ENCODE measurements around the gene ACOT6. TPM values are rescaled to one million over a fixed set of nuclear protein-coding genes. Genes with fewer than 3 reads are reported as not detected.
"Not testable (repeated sequence)": the region's sequence is repeated elsewhere in the genome, so short reads cannot be mapped to it uniquely, and the experiment has no call there.

ACOT6 gene
- total RNA-seq, 4 donors from 2014 or later: not detected

DNA sequence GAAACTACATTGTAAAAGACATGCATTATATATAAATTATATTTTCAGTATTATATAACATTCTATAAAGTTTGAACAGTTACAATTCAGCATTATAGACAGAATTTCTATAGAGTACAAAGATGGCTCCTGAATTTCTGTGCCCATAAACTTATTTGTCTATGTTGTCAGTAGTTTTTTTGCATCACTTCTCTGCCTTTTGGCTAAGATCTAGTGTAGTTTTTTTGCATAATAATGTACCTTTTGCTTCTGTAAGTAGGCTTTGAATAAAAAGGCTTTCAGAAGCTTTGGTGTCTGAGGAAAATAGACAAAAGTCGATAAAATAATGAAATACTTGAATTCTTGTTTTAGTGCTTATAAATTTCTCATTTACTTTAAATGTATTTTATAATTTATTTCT is 43.5 kb downstream of the ACOT6 start:
- peaks cover 6 to 67% (median 24%) of the 10 kb centered on the region in 4 donors for H3K36me3 ChIP-seq
- no peaks in the 10 kb centered on the region for H3K27me3 ChIP-seq
- H3K27ac ChIP-seq (replicated peaks in 1 of 4): no peak overlapping the region
- intact Hi-C loops (cut with DNase I): no loop called here
- WGBS: 95% methylated on average over 1 of the region's 1 CpG
- DNase-seq (ENCODE audit: extremely low spot score): no peak
- no peaks in the 10 kb centered on the region for H3K4me1 ChIP-seq
- H3K4me3 ChIP-seq: no peak overlapping the region
- H3K9me3 ChIP-seq: no peaks in the 10 kb centered on the region
- TF ChIP-seq EP300 (IDR thresholded peaks at IDR 0.05): no peak
- TF ChIP-seq POLR2A (IDR thresholded peaks at IDR 0.05; ENCODE audit: low read depth): no peak
- TF ChIP-seq, protein P1, sequence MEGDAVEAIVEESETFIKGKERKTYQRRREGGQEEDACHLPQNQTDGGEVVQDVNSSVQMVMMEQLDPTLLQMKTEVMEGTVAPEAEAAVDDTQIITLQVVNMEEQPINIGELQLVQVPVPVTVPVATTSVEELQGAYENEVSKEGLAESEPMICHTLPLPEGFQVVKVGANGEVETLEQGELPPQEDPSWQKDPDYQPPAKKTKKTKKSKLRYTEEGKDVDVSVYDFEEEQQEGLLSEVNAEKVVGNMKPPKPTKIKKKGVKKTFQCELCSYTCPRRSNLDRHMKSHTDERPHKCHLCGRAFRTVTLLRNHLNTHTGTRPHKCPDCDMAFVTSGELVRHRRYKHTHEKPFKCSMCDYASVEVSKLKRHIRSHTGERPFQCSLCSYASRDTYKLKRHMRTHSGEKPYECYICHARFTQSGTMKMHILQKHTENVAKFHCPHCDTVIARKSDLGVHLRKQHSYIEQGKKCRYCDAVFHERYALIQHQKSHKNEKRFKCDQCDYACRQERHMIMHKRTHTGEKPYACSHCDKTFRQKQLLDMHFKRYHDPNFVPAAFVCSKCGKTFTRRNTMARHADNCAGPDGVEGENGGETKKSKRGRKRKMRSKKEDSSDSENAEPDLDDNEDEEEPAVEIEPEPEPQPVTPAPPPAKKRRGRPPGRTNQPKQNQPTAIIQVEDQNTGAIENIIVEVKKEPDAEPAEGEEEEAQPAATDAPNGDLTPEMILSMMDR (IDR thresholded peaks at IDR 0.05): no peak
- TF ChIP-seq POLR2AphosphoS5 (IDR thresholded peaks at IDR 0.05): no peak

DNA sequence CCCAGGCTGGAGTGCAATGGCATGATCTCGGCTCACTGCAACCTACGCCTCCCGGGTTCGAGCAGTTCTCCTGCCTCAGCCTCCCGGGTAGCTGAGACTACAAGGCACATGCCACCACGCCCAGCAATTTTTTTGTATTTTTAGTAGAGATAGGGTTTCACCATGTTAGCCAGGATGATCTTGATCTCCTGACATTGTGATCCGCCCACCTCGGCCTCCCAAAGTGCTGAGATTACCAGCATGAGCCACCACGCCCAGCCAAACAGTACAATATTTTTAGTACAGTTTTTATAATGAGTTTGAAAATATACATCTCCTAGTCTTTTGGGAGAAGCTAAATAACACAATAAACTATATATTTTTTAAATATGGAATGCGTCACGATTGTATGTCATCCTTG is 46.9 kb downstream of the ACOT6 start:
- 95% methylated on average over 11 of the region's 11 CpGs for WGBS
- H3K36me3 ChIP-seq: peaks cover 6 to 64% (median 24%) of the 10 kb centered on the region in 4 donors
- H3K4me1 ChIP-seq; intact Hi-C loops (cut with DNase I); H3K4me3 ChIP-seq; DNase-seq (ENCODE audit: extremely low spot score); H3K9me3 ChIP-seq; H3K27me3 ChIP-seq; H3K27ac ChIP-seq (replicated peaks in 1 of 4): not testable (repeated sequence)

DNA sequence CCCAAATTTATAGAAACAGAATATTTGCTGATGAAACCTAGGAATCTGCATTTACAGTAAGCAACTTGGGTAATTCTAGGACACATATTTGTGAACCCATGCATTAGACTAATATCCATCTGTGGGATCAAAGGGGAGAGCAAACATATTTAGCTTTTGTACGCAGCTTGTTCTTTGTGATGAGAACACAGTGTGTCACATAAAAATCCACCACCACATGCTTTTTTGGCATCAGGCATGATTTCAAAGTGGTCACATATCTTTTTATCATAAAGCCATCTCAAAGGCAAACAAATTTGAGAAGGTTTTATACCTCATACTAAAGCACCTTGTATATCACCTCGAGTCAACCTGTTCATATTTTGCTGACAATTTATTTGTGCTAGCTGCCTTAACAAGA is 48.2 kb downstream of the ACOT6 start:
- peaks cover 6 to 55% (median 25%) of the 10 kb centered on the region in 4 donors for H3K36me3 ChIP-seq
- intact Hi-C loops (cut with DNase I): no loop called here
- 96% methylated on average over 2 of the region's 2 CpGs for WGBS

DNA sequence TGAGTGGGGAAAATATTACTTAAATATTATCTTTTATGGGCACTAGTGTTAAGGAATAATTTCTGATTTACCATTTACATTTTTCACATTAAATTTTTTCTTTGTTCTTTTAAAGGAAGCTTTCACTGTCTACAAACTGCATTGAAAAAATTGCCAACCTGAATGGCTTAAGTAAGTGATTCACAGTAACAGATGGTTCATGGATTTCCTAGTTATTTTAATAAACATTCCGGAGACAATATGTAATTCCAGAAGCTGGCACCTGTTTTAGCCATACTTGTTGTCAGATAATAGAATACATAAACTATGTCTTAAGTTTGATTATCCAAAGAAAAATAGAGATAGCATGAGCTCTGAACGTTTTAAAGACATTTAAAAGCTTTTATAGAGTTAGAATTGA is 49.6 kb downstream of the ACOT6 start:
- no peak for TF ChIP-seq POLR2AphosphoS5 (IDR thresholded peaks at IDR 0.05)
- TF ChIP-seq EP300 (IDR thresholded peaks at IDR 0.05): no peak
- TF ChIP-seq POLR2A (IDR thresholded peaks at IDR 0.05; ENCODE audit: low read depth): no peak
- TF ChIP-seq, protein P1 (IDR thresholded peaks at IDR 0.05): no peak
- 85% methylated on average over 2 of the region's 2 CpGs for whole genome bisulfite sequencing
- Histone ChIP-seq H3K36me3 (peaks cover 6 to 55% (median 25%) of the 10 kb centered on the region in 4 donors), H3K27me3 (no peaks in the 10 kb centered on the region), H3K4me3 (no peak overlapping the region), H3K27ac (replicated peaks in 1 of 4) (no peak overlapping the region), H3K4me1 (no peaks in the 10 kb centered on the region), H3K9me3 (no peaks in the 10 kb centered on the region)
- intact Hi-C loops (cut with DNase I): no loop called here
- DNase-seq (ENCODE audit: extremely low spot score): no peak

More for the DNA sequence above, 48.2 kb downstream of the ACOT6 start:
- no peak for DNase-seq (ENCODE audit: extremely low spot score)
- H3K9me3 ChIP-seq: no peaks in the 10 kb centered on the region
- TF ChIP-seq, protein P1 (IDR thresholded peaks at IDR 0.05): no peak
- TF ChIP-seq POLR2A (IDR thresholded peaks at IDR 0.05; ENCODE audit: low read depth) (no peak), POLR2AphosphoS5 (IDR thresholded peaks at IDR 0.05) (no peak), EP300 (IDR thresholded peaks at IDR 0.05) (no peak)
- no peak overlapping the region for H3K27ac ChIP-seq (replicated peaks in 1 of 4)
- H3K4me3 ChIP-seq: no peak overlapping the region
- no peaks in the 10 kb centered on the region for H3K27me3 ChIP-seq
- H3K4me1 ChIP-seq: no peaks in the 10 kb centered on the region

DNA sequence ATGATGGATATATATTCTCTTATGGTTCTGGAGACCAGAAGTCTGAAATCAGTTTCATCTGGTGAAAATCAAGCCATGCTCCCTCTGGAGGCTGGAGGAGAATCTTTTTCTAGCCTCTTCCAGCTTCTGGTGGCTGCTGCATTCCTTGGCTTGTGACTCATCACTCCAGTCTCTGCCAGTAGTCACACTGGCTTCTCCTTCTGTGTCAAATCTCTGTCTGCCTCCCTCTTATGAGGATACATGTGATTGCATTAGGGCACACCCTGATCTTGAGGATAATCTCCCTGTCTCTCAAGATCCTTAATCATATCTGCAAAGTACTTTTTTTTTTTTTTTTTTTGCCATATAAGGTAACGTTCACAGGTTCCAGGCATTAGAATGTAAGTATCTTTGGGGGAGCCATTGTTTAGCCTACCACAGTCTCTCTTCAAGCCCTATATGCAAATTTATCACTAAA is 50.2 kb downstream of the ACOT6 start:
- Histone ChIP-seq H3K36me3 (peaks cover 4 to 51% (median 23%) of the 10 kb centered on the region in 4 donors), H3K4me1 (no peaks in the 10 kb centered on the region), H3K4me3 (no peak overlapping the region), H3K27me3 (no peaks in the 10 kb centered on the region), H3K27ac (replicated peaks in 1 of 4) (no peak overlapping the region), H3K9me3 (no peaks in the 10 kb centered on the region)
- intact Hi-C loops (cut with DNase I): no loop called here
- 68% methylated on average over 1 of the region's 1 CpG for WGBS
- no peak for DNase-seq (ENCODE audit: extremely low spot score)
- TF ChIP-seq POLR2AphosphoS5 (IDR thresholded peaks at IDR 0.05): peak; percentile 31 to 41
- TF ChIP-seq, protein P1 (IDR thresholded peaks at IDR 0.05): peak in 2 of 3 experiments; percentile 32 to 43
- TF ChIP-seq POLR2A (IDR thresholded peaks at IDR 0.05; ENCODE audit: low read depth): no peak
